BLaER1 treated with 17β-estradiol and CSF1 and Interleukin-3, amounts not matched to agents 10 nM and 100 nM (cell line): ENCODE data around the gene SPATA12.

ENCODE experiments used
- H3K27ac ChIP-seq, 11 experiments: shearing (Covaris generic); formaldehyde crosslinking; 2 replicates each; pipeline ENCODE4 v1.8.1; 2022
- H3K27me3 ChIP-seq, 11 experiments: shearing (Covaris generic); formaldehyde crosslinking; 2 replicates each; pipeline ENCODE4 v1.8.1; 2022
- H3K36me3 ChIP-seq, 11 experiments: shearing (Covaris generic); formaldehyde crosslinking; 2 replicates each; pipeline ENCODE4 v1.8.1; 2022
- H3K4me1 ChIP-seq, 10 experiments: shearing (Covaris generic); formaldehyde crosslinking; 2 replicates each; pipeline ENCODE4 v1.8.1; 2022
- H3K4me2 ChIP-seq, 11 experiments: shearing (Covaris generic); formaldehyde crosslinking; 2 replicates each; pipeline ENCODE4 v1.8.1; 2022
- H3K4me3 ChIP-seq, 10 experiments: shearing (Covaris generic); formaldehyde crosslinking; 2 replicates each; pipeline ENCODE4 v1.8.1; 2022
- H3K9ac ChIP-seq, 11 experiments: shearing (Covaris generic); formaldehyde crosslinking; 2 replicates each; pipeline ENCODE4 v1.8.1; 2022
- H3K9me3 ChIP-seq, 11 experiments: shearing (Covaris generic); formaldehyde crosslinking; replicated peaks in 1 of 11; 2 replicates each; pipeline ENCODE4 v1.8.1; 2022
- H4K20me1 ChIP-seq, 11 experiments: shearing (Covaris generic); formaldehyde crosslinking; 2 replicates each; pipeline ENCODE4 v1.8.1; 2022
- Cebpa-rat ChIP-seq, 11 experiments: shearing (Covaris generic); IDR thresholded peaks; 2 replicates each; pipeline ENCODE4 v1.8.1; 2022

Gene SPATA12

GRCh38 chr3:57093971-57094535 is 33.6 kb downstream of the SPATA12 start:
- no peaks in the 10 kb centered on the region for H3K9me3 ChIP-seq
- H4K20me1 ChIP-seq, result no peaks in the 10 kb centered on the region
- no peaks in the 10 kb centered on the region for H3K36me3 ChIP-seq
- H3K4me1 ChIP-seq, result peaks cover 0 to 14% (median 0%) of the 10 kb centered on the region in 10 experiments; a peak in 6 of 20 replicates
- H3K27me3 ChIP-seq, result no peaks in the 10 kb centered on the region
- H3K27ac ChIP-seq, result no peak overlapping the region
- TF ChIP-seq Cebpa-rat (IDR thresholded peaks at IDR 0.05), result no peak
- no peak overlapping the region for H3K4me3 ChIP-seq
- no peak overlapping the region for H3K9ac ChIP-seq
- peak overlapping the region in 3 of 11 experiments; percentile 47 to 66 (median 58); a peak in 5 of 22 replicates for H3K4me2 ChIP-seq

GRCh38 chr3:57094575-57094974 is 34.1 kb downstream of the SPATA12 start:
- Histone ChIP-seq H3K4me1 (peaks cover 0 to 15% (median 0%) of the 10 kb centered on the region in 10 experiments; a peak in 6 of 20 replicates), H3K36me3 (no peaks in the 10 kb centered on the region), H3K27me3 (no peaks in the 10 kb centered on the region), H3K27ac (no peak overlapping the region), H3K9me3 (no peaks in the 10 kb centered on the region), H3K4me2 (peak overlapping the region in 3 of 11 experiments; percentile 47 to 66 (median 58); a peak in 5 of 22 replicates), H4K20me1 (no peaks in the 10 kb centered on the region), H3K9ac (no peak overlapping the region), H3K4me3 (no peak overlapping the region)
- no peak for TF ChIP-seq Cebpa-rat (IDR thresholded peaks at IDR 0.05)

DNA sequence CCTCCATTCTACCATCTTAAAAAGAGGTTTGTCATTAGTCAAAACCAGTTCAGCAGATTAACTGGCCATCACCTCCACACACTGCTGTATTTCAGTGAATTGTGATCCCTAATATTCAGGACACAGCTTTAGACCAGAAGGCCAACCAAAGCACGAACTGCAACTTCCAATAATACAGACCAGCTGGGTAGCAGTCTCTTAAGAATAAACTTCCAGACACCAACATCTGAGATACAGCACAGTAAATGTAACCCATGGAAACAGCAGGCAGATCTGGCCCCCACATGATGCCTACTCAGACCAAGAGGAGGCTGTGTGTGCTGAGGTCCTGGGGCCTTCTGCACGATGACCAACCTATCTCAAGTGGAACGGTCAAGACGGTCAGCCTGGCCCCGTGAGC is 34.9 kb downstream of the SPATA12 start:
- Histone ChIP-seq H3K36me3 (no peaks in the 10 kb centered on the region), H4K20me1 (no peaks in the 10 kb centered on the region), H3K4me1 (peaks cover 0 to 19% (median 0%) of the 10 kb centered on the region in 10 experiments; a peak in 6 of 20 replicates), H3K27ac (no peak overlapping the region), H3K9ac (no peak overlapping the region), H3K4me2 (no peak overlapping the region), H3K4me3 (no peak overlapping the region), H3K9me3 (no peaks in the 10 kb centered on the region), H3K27me3 (no peaks in the 10 kb centered on the region)
- no peak for TF ChIP-seq Cebpa-rat (IDR thresholded peaks at IDR 0.05)

GRCh38 chr3:57097536-57097935 is 37.1 kb downstream of the SPATA12 start:
- Histone ChIP-seq H3K4me2 (no peak overlapping the region), H3K36me3 (no peaks in the 10 kb centered on the region), H3K4me3 (no peak overlapping the region), H3K27ac (no peak overlapping the region), H3K27me3 (no peaks in the 10 kb centered on the region), H4K20me1 (no peaks in the 10 kb centered on the region), H3K9ac (no peak overlapping the region), H3K4me1 (peaks cover 0 to 19% (median 0%) of the 10 kb centered on the region in 10 experiments; a peak in 6 of 20 replicates), H3K9me3 (no peaks in the 10 kb centered on the region)
- TF ChIP-seq Cebpa-rat (IDR thresholded peaks at IDR 0.05), result no peak

- Histone ChIP-seq H3K27ac (no peak overlapping the region), H3K4me3 (no peak overlapping the region), H3K9ac (no peak overlapping the region), H3K27me3 (no peaks in the 10 kb centered on the region), H3K9me3 (no peaks in the 10 kb centered on the region), H3K4me1 (peaks cover 0 to 15% (median 0%) of the 10 kb centered on the region in 10 experiments; a peak in 6 of 20 replicates), H3K4me2 (no peak overlapping the region), H4K20me1 (no peaks in the 10 kb centered on the region), H3K36me3 (no peaks in the 10 kb centered on the region)
- no peak for TF ChIP-seq Cebpa-rat (IDR thresholded peaks at IDR 0.05)
These were observed 38.2 kb downstream of the SPATA12 start for GRCh38 chr3:57098418-57099310.

- Histone ChIP-seq H3K27me3 (no peaks in the 10 kb centered on the region), H3K27ac (no peak overlapping the region), H3K4me3 (no peak overlapping the region), H4K20me1 (no peaks in the 10 kb centered on the region), H3K36me3 (no peaks in the 10 kb centered on the region), H3K9me3 (no peaks in the 10 kb centered on the region), H3K4me2 (peak overlapping the region in 3 of 11 experiments; percentile 27 to 38 (median 29); a peak in 2 of 22 replicates), H3K4me1 (0 out of 20 replicates have a peak, but pooled peaks cover 0 to 5% (median 0%) of the 10 kb centered on the region in 10 experiments), H3K9ac (no peak overlapping the region)
- TF ChIP-seq Cebpa-rat (IDR thresholded peaks at IDR 0.05), result no peak
These were observed 39.7 kb downstream of the SPATA12 start for GRCh38 chr3:57100046-57100695.

DNA sequence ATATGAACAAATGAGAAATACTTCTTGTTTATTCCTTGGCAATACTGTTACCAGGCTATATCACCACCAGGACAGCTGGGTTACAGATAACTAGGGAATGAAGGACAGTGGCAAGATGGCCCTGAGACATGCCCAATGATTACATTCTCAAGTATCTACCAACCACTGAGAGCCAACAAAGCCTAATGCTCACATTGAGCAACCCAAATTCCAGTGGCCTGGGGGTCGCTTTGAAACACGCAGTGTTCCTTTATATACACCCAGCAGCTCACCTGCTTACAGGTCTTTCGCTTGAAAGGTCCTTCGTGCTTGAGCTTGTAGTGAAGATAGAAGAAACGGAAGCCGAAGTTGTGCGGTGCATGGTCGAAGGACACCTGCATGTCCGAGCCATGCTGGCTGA is 45.1 kb downstream of the SPATA12 start:
- Histone ChIP-seq H3K36me3 (no peaks in the 10 kb centered on the region), H3K4me1 (no peaks in the 10 kb centered on the region)
- TF ChIP-seq Cebpa-rat (IDR thresholded peaks at IDR 0.05), result no peak

DNA sequence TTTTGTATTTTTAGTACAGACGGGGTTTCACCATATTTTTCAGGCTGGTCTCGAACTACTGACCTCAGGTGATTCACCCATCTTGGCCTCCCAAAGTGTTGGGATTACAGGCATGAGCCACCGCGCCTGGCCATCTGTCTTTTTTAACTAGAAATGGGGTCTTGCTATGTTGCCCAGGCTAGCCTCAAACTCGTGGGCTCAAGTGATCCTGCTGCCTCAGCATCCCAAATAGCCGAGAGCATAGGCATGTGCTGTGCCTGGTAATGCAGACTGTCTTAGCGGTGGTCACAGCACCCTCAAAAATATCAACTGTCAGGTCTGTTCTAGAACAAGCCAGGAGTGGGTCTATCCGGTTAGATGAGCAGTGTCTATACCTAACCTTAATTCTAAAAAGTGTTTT is 48.2 kb downstream of the SPATA12 start:
- no peaks in the 10 kb centered on the region for H3K27me3 ChIP-seq
- no peak overlapping the region for H3K4me2 ChIP-seq
- no peaks in the 10 kb centered on the region for H3K9me3 ChIP-seq
- H3K27ac ChIP-seq, result no peak overlapping the region
- H3K36me3 ChIP-seq, result no peaks in the 10 kb centered on the region
- H3K9ac ChIP-seq, result no peak overlapping the region
- TF ChIP-seq Cebpa-rat (IDR thresholded peaks at IDR 0.05), result no peak
- H3K4me3 ChIP-seq, result no peak overlapping the region
- no peaks in the 10 kb centered on the region for H4K20me1 ChIP-seq
- no peaks in the 10 kb centered on the region for H3K4me1 ChIP-seq

More for the DNA sequence above, 45.1 kb downstream of the SPATA12 start:
- Histone ChIP-seq H4K20me1 (no peaks in the 10 kb centered on the region), H3K9ac (no peak overlapping the region), H3K27ac (no peak overlapping the region), H3K27me3 (no peaks in the 10 kb centered on the region), H3K4me2 (no peak overlapping the region), H3K9me3 (no peaks in the 10 kb centered on the region), H3K4me3 (no peak overlapping the region)

DNA sequence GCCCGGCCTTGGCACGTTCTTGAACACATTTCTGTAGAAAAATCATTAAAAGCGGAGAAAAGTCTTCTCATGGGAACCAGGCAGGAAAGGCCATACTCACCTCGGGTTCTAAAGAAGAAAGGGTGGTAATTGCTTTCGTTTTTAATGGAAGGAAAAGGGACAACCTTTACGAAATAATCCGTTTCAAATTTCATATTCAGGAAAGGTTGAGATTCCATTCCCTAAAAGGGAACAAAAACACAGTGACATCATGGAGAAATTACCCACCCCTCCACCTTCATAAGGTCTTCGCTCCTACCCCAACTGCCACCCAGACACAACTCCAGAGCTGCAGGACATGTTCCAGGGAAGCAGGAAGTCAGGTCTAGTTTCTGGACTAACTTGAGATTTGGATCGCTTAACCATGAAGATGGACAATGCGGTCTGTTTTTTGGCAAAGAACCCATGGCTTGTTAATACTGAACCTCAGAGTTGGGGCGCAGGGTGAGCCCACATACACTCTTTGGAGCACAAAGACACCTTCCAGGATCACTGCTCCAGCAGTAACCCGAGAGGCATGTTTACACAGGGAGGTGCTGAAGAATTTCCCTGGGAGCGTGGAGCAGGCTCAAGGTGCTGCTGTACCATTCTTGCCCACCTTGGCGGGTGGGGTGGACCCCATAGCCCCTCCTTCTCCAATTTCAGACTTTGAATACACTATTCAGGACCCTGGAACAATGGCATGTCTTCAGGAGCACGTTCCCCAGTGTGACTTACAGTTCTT is 49.2 kb downstream of the SPATA12 start:
- no peaks in the 10 kb centered on the region for H3K9me3 ChIP-seq
- no peaks in the 10 kb centered on the region for H3K27me3 ChIP-seq
- H3K27ac ChIP-seq, result no peak overlapping the region
- H3K9ac ChIP-seq, result no peak overlapping the region
- no peak overlapping the region for H3K4me2 ChIP-seq
- no peaks in the 10 kb centered on the region for H4K20me1 ChIP-seq
- H3K4me1 ChIP-seq, result no peaks in the 10 kb centered on the region
- H3K4me3 ChIP-seq, result no peak overlapping the region
- H3K36me3 ChIP-seq, result no peaks in the 10 kb centered on the region
- TF ChIP-seq Cebpa-rat (IDR thresholded peaks at IDR 0.05), result no peak
